ENCODE results near the gene PLAC1.

PLAC1 gene

GRCh38 chrX:134659761-134660160, 1.5 kb upstream of the PLAC1 start:
- H4K20me1 ChIP-seq (ENCODE audit: insufficient read depth), result no peaks in the 10 kb centered on the region
- H3K4me2 ChIP-seq, result no peak overlapping the region
- H3K4me3 ChIP-seq (IDR thresholded peaks at IDR 0.05; ENCODE audit: insufficient read depth, low read depth, low read length), result no peak overlapping the region
- H3K36me3 ChIP-seq (ENCODE audit: insufficient read depth), result no peaks in the 10 kb centered on the region
- H3K27ac ChIP-seq, result no peak overlapping the region
- H3K9ac ChIP-seq, result no peak overlapping the region
- no peaks in the 10 kb centered on the region for H3K79me2 ChIP-seq (ENCODE audit: insufficient read depth, low read depth)
- no peaks in the 10 kb centered on the region for H3K27me3 ChIP-seq (ENCODE audit: insufficient read depth, low read depth)
- no peak for TF ChIP-seq CTCF (conservative IDR thresholded peaks at IDR 0.05; ENCODE audit: low read depth, low read length)
- no peaks in the 10 kb centered on the region for H3K4me1 ChIP-seq (ENCODE audit: low read depth, poor library complexity, severe bottlenecking)
- no peak overlapping the region for H2AFZ ChIP-seq (ENCODE audit: low read depth)

- Histone ChIP-seq H3K4me1 (ENCODE audit: low read depth, poor library complexity, severe bottlenecking) (no peaks in the 10 kb centered on the region), H3K4me2 (no peak overlapping the region)
Observed at GRCh38 chrX:134658760-134659023, 421 bp upstream of the PLAC1 start.

GRCh38 chrX:134654398-134655012, 3.8 kb downstream of the PLAC1 start:
- H3K36me3 ChIP-seq (ENCODE audit: insufficient read depth), result no peaks in the 10 kb centered on the region
- no peak overlapping the region for H3K9ac ChIP-seq
- H3K4me3 ChIP-seq (IDR thresholded peaks at IDR 0.05; ENCODE audit: insufficient read depth, low read depth, low read length), result no peak overlapping the region
- no peaks in the 10 kb centered on the region for H3K79me2 ChIP-seq (ENCODE audit: insufficient read depth, low read depth)
- H3K4me2 ChIP-seq, result no peak overlapping the region
- TF ChIP-seq CTCF (conservative IDR thresholded peaks at IDR 0.05; ENCODE audit: low read depth, low read length), result no peak
- no peak overlapping the region for H2AFZ ChIP-seq (ENCODE audit: low read depth)
- H4K20me1 ChIP-seq (ENCODE audit: insufficient read depth), result no peaks in the 10 kb centered on the region
- H3K27ac ChIP-seq, result no peak overlapping the region
- no peaks in the 10 kb centered on the region for H3K27me3 ChIP-seq (ENCODE audit: insufficient read depth, low read depth)
- no peaks in the 10 kb centered on the region for H3K4me1 ChIP-seq (ENCODE audit: low read depth, poor library complexity, severe bottlenecking)

More at GRCh38 chrX:134658760-134659023, 421 bp upstream of the PLAC1 start:
- no peak for TF ChIP-seq CTCF (conservative IDR thresholded peaks at IDR 0.05; ENCODE audit: low read depth, low read length)
- Histone ChIP-seq H3K36me3 (ENCODE audit: insufficient read depth) (no peaks in the 10 kb centered on the region), H3K27me3 (ENCODE audit: insufficient read depth, low read depth) (no peaks in the 10 kb centered on the region), H4K20me1 (ENCODE audit: insufficient read depth) (no peaks in the 10 kb centered on the region), H3K79me2 (ENCODE audit: insufficient read depth, low read depth) (no peaks in the 10 kb centered on the region), H2AFZ (ENCODE audit: low read depth) (no peak overlapping the region), H3K4me3 (IDR thresholded peaks at IDR 0.05; ENCODE audit: insufficient read depth, low read depth, low read length) (no peak overlapping the region), H3K27ac (no peak overlapping the region), H3K9ac (no peak overlapping the region)

- no peak overlapping the region for H3K4me3 ChIP-seq (IDR thresholded peaks at IDR 0.05; ENCODE audit: insufficient read depth, low read depth, low read length)
- no peak for TF ChIP-seq CTCF (conservative IDR thresholded peaks at IDR 0.05; ENCODE audit: low read depth, low read length)
- no peaks in the 10 kb centered on the region for H3K79me2 ChIP-seq (ENCODE audit: insufficient read depth, low read depth)
- H2AFZ ChIP-seq (ENCODE audit: low read depth), result no peak overlapping the region
- H3K27me3 ChIP-seq (ENCODE audit: insufficient read depth, low read depth), result no peaks in the 10 kb centered on the region
- no peak overlapping the region for H3K4me2 ChIP-seq
- no peaks in the 10 kb centered on the region for H4K20me1 ChIP-seq (ENCODE audit: insufficient read depth)
- H3K27ac ChIP-seq, result no peak overlapping the region
- H3K9ac ChIP-seq, result no peak overlapping the region
- no peaks in the 10 kb centered on the region for H3K4me1 ChIP-seq (ENCODE audit: low read depth, poor library complexity, severe bottlenecking)
- H3K36me3 ChIP-seq (ENCODE audit: insufficient read depth), result no peaks in the 10 kb centered on the region
Observed at GRCh38 chrX:134653835-134654234, 4.4 kb downstream of the PLAC1 start.
